Measurements from ENCODE around the gene CHD8. TPM values are rescaled to one million over a fixed set of nuclear protein-coding genes. Genes with fewer than 3 reads are reported as not detected.

CHD8 gene
- total and polyA plus RNA-seq, 2 of the 13 experiments (the other 11 are each of a cell fraction or from before 2014, with no cell fraction given): 35.1 to 79.6 TPM

DNA sequence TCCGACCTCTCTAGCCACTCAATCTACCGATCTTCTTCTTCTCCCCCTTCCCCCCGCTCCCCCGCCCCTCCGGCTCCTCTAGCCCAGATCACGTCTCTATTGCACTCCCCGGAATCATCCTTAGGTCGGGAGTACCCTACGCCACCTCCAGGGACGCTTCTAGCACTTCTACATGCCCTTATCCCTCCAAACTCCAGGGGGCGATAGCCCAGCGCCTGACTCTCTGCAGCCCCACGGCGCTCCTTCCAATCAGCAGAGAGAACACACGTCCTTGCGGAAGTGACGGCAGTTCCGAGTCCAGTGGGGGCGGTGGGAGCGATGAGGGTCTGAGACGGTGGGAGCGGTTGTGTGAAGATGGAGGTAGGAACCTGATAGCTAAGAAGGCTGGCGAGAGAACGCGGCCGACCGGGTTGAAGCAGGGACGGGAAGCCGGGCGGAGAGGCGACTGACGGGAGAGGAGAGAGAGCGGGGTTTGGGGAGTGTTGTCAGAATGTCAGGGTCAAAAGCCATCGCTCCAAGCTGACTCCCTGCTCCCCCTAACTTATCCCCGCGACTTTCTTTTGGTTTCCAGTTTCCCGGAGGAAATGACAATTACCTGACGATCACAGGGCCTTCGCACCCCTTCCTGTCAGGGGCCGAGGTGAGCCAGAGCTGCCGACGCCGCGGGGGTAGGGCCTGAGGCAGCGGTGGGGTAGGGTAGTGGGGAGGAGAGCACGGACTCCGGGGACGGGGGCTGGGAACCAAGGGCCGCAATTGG, 21.2 kb upstream of the CHD8 start, which contains the start of the genes RAB2B and TOX4 (continued):
- TF ChIP-seq, protein P1, sequence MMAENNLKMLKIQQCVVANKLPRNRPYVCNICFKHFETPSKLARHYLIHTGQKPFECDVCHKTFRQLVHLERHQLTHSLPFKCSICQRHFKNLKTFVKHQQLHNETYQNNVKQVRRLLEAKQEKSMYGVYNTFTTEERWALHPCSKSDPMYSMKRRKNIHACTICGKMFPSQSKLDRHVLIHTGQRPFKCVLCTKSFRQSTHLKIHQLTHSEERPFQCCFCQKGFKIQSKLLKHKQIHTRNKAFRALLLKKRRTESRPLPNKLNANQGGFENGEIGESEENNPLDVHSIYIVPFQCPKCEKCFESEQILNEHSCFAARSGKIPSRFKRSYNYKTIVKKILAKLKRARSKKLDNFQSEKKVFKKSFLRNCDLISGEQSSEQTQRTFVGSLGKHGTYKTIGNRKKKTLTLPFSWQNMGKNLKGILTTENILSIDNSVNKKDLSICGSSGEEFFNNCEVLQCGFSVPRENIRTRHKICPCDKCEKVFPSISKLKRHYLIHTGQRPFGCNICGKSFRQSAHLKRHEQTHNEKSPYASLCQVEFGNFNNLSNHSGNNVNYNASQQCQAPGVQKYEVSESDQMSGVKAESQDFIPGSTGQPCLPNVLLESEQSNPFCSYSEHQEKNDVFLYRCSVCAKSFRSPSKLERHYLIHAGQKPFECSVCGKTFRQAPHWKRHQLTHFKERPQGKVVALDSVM (CRISPR knock-in tag; IDR thresholded peaks at IDR 0.05): no peak
- TF ChIP-seq ZSCAN12 (CRISPR knock-in tag; IDR thresholded peaks at IDR 0.05) (no peak), ZNF775 (CRISPR knock-in tag; IDR thresholded peaks at IDR 0.05; ENCODE audit: borderline replicate concordance) (0 out of 2 replicates have a peak, but pooled peaks have one; percentile 43), SOX5 (CRISPR knock-in tag; IDR thresholded peaks at IDR 0.05; ENCODE audit: borderline replicate concordance) (no peak; the same call in 1 of the 2 replicates), ZNF747 (CRISPR knock-in tag; IDR thresholded peaks at IDR 0.05; ENCODE audit: borderline replicate concordance) (no peak; the same call in 1 of the 2 replicates), EZH2 (conservative IDR thresholded peaks at IDR 0.05; ENCODE audit: low read depth, low read length) (no peak), MTF2 (CRISPR knock-in tag; IDR thresholded peaks at IDR 0.05; ENCODE audit: borderline replicate concordance) (no peak; the same call in 1 of the 2 replicates), MED1 (CRISPR knock-in tag; IDR thresholded peaks at IDR 0.05) (peak; percentile 81), TBX3 (IDR thresholded peaks at IDR 0.05; ENCODE audit: borderline replicate concordance) (peak; percentile 76; the same call in 1 of the 2 replicates), CENPT (CRISPR knock-in tag; IDR thresholded peaks at IDR 0.05; ENCODE audit: low read depth) (peak; percentile 50; the same call in 1 of the 2 replicates), DR1 (CRISPR knock-in tag; IDR thresholded peaks at IDR 0.05) (peak; percentile 31; the same call in 1 of the 2 replicates), PLRG1 (conservative IDR thresholded peaks at IDR 0.05) (no peak), ZNF607 (CRISPR knock-in tag; IDR thresholded peaks at IDR 0.05; ENCODE audit: borderline replicate concordance) (0 out of 2 replicates have a peak, but pooled peaks have one; percentile 1), EED (CRISPR knock-in tag; IDR thresholded peaks at IDR 0.05) (0 out of 2 replicates have a peak, but pooled peaks have one; percentile 69), ADNP (CRISPR knock-in tag; IDR thresholded peaks at IDR 0.05) (no peak), IRX3 (CRISPR knock-in tag; IDR thresholded peaks at IDR 0.05; ENCODE audit: borderline replicate concordance, low read depth) (no peak), TP53 (CRISPR knock-in tag; conservative IDR thresholded peaks at IDR 0.05) (0 out of 2 replicates have a peak, but pooled peaks have one; percentile 76), NKX3-1 (CRISPR knock-in tag; IDR thresholded peaks at IDR 0.05) (peak; percentile 76; the same call in 1 of the 2 replicates)
- TF ChIP-seq, protein P2, sequence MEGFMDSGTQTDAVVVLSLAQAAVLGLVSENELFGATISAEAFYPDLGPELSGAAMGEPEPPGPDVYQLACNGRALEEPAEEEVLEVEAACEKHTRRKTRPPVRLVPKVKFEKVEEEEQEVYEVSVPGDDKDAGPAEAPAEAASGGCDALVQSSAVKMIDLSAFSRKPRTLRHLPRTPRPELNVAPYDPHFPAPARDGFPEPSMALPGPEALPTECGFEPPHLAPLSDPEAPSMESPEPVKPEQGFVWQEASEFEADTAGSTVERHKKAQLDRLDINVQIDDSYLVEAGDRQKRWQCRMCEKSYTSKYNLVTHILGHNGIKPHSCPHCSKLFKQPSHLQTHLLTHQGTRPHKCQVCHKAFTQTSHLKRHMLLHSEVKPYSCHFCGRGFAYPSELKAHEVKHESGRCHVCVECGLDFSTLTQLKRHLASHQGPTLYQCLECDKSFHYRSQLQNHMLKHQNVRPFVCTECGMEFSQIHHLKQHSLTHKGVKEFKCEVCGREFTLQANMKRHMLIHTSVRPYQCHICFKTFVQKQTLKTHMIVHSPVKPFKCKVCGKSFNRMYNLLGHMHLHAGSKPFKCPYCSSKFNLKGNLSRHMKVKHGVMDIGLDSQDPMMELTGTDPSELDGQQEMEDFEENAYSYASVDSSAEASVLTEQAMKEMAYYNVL (CRISPR knock-in tag; IDR thresholded peaks at IDR 0.05; ENCODE audit: borderline replicate concordance): peak; percentile 67; the same call in 1 of the 2 replicates
- TF ChIP-seq, protein P3, sequence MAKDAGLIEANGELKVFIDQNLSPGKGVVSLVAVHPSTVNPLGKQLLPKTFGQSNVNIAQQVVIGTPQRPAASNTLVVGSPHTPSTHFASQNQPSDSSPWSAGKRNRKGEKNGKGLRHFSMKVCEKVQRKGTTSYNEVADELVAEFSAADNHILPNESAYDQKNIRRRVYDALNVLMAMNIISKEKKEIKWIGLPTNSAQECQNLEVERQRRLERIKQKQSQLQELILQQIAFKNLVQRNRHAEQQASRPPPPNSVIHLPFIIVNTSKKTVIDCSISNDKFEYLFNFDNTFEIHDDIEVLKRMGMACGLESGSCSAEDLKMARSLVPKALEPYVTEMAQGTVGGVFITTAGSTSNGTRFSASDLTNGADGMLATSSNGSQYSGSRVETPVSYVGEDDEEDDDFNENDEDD (CRISPR knock-in tag; IDR thresholded peaks at IDR 0.05; ENCODE audit: borderline replicate concordance): peak; percentile 51; the same call in 1 of the 2 replicates
- TF ChIP-seq, protein P4, sequence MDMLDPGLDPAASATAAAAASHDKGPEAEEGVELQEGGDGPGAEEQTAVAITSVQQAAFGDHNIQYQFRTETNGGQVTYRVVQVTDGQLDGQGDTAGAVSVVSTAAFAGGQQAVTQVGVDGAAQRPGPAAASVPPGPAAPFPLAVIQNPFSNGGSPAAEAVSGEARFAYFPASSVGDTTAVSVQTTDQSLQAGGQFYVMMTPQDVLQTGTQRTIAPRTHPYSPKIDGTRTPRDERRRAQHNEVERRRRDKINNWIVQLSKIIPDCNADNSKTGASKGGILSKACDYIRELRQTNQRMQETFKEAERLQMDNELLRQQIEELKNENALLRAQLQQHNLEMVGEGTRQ (IDR thresholded peaks at IDR 0.05; ENCODE audit: low read depth, low read length): no peak
- TF ChIP-seq, protein P4 (CRISPR knock-in tag; IDR thresholded peaks at IDR 0.05; ENCODE audit: borderline replicate concordance): no peak; the same call in 1 of the 2 replicates
